HepG2 (cell line): ENCODE measurements around the gene EPHA2. TPM values are rescaled to one million over a fixed set of nuclear protein-coding genes. Genes with fewer than 3 reads are reported as not detected.

Experiments
- BCL6 ChIP-seq: IDR thresholded peaks from 2 replicates; pipeline ENCODE4 v1.6.1; 2016; ENCODE audit warnings: missing genetic modification reagents, missing compliant biosample characterization
- CBX5 ChIP-seq: sonication (generic); formaldehyde crosslinking; IDR thresholded peaks from 2 replicates; pipeline ENCODE4 v1.4.0; 2020; ENCODE audit warnings: missing genetic modification reagents, borderline replicate concordance
- GZF1 ChIP-seq: sonication (generic); formaldehyde crosslinking; IDR thresholded peaks from 2 replicates; pipeline ENCODE4 v1.5.1; 2020; ENCODE audit warnings: mild to moderate bottlenecking, missing genetic modification reagents
- RARG ChIP-seq: sonication (generic); formaldehyde crosslinking; IDR thresholded peaks from 2 replicates; pipeline ENCODE4 v1.4.0; 2020; ENCODE audit warnings: low read depth, mild to moderate bottlenecking, missing genetic modification reagents
- SRY ChIP-seq: sonication (generic); formaldehyde crosslinking; IDR thresholded peaks from 2 replicates; pipeline ENCODE4 v1.8.0; 2022; ENCODE audit warnings: mild to moderate bottlenecking, missing genetic modification reagents
- TRIM24 ChIP-seq: sonication (generic); formaldehyde crosslinking; IDR thresholded peaks from 2 replicates; pipeline ENCODE4 v1.8.0; 2022; ENCODE audit warnings: mild to moderate bottlenecking, missing genetic modification reagents
- ZBTB42 ChIP-seq: sonication (generic); formaldehyde crosslinking; IDR thresholded peaks from 2 replicates; pipeline ENCODE4 v1.5.0; 2020; ENCODE audit warnings: mild to moderate bottlenecking, missing genetic modification reagents
- ZNF235 ChIP-seq: sonication (generic); formaldehyde crosslinking; IDR thresholded peaks from 2 replicates; pipeline ENCODE4 v1.8.1; 2023; ENCODE audit warnings: mild to moderate bottlenecking, missing genetic modification reagents, borderline replicate concordance
- ZSCAN30 ChIP-seq: sonication (generic); formaldehyde crosslinking; IDR thresholded peaks from 2 replicates; pipeline ENCODE4 v1.5.0; 2020; ENCODE audit warnings: mild to moderate bottlenecking, missing genetic modification reagents
- polyA plus RNA-seq, 8 experiments: library from polyadenylated mRNA; depleted of rRNA in 3 of 8; stranded (reverse) in 7 of 8; unstranded in 1 of 8; fragments of >200 nt; fragmentation: Illumina TruSeq in 4 of 8; extraction: Trizol in 4 of 8; gene quantifications; 2 replicates each; pipeline versions ENCODE4 v1.2.1 to v1.2.3, GENCODE V29; 2011 to 2016; ENCODE audit warnings: low read depth in 4 of 8, missing spikeins in 1 of 8, mixed read lengths in 1 of 8; ENCODE audit not compliant: insufficient read depth in 1 of 8
- total RNA-seq, 5 experiments: library from RNA; depleted of rRNA; stranded (reverse); fragments of >200 nt; fragmentation: Illumina TruSeq; extraction: Trizol; gene quantifications; 2 replicates each; pipeline ENCODE4 v1.2.3, GENCODE V29; 2016; ENCODE audit warnings: low read depth in 1 of 5
- TF ChIP-seq, protein P1 (sequence below), 2 experiments: sonication (generic) in 1 of 2; formaldehyde crosslinking in 1 of 2; IDR thresholded peaks; 2 replicates each; pipeline versions ENCODE4 v1.4.0 to v1.6.1; 2016 to 2020; ENCODE audit warnings: borderline replicate concordance in 1 of 2, low read depth in 1 of 2, mild to moderate bottlenecking in 1 of 2, missing genetic modification reagents in 1 of 2
- TF ChIP-seq, protein P2 (sequence below): sonication (generic); formaldehyde crosslinking; IDR thresholded peaks from 2 replicates; pipeline ENCODE4 v1.4.0; 2020; ENCODE audit warnings: missing genetic modification reagents
- TF ChIP-seq, protein P3 (sequence below): sonication (generic); formaldehyde crosslinking; IDR thresholded peaks from one replicate; pipeline ENCODE4 v1.5.1; 2020; ENCODE audit warnings: mild to moderate bottlenecking, missing genetic modification reagents; ENCODE audit errors: not compliant biosample characterization

Gene EPHA2
- total and polyA plus RNA-seq, 2 of the 13 experiments (the other 11 are each of a cell fraction or from before 2014, with no cell fraction given): 33.6 to 53.6 TPM

DNA sequence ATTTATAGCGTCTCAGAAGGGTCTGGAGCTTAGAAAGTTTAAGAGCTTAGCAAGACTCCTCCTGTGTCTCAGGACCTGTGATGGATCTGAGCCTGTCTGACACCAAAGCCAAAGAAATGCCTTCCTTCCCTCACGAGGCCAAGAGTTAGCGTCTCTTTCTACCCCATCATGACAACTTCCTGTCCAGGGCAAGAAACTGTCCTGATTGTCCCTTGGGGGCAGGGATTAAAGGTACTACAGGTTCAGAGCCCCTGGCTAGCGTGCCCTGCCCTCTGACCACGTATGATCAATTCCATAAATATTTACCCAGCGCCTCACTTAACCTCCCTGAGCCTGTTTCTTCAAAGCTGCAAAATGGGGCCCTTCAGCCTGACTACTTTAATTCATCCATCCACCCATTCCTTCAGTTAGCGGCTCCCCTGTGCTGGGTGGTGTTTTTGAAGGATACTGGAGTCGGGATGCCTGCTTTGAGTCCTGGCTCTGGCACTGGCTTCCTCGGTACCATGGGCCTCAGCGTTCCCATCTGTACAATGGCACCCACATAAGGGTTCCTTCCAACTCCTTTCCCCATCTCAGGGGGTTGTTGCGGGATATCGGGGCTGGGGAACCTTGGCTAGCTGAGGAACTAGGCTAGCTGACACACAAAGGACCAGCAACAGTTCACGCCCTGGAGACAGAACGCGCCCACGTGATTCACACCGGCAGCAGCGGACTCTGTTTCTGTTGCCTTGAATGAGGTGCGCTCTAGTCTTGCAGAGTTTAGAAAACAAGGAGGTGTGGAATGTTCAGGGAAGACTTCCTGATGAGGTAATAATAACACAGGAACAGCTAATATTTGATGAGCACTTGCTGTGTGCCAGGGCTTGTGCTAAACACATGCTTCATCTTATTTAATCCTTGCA, 23.0 kb upstream of the EPHA2 start (continued):
- TF ChIP-seq, protein P1, sequence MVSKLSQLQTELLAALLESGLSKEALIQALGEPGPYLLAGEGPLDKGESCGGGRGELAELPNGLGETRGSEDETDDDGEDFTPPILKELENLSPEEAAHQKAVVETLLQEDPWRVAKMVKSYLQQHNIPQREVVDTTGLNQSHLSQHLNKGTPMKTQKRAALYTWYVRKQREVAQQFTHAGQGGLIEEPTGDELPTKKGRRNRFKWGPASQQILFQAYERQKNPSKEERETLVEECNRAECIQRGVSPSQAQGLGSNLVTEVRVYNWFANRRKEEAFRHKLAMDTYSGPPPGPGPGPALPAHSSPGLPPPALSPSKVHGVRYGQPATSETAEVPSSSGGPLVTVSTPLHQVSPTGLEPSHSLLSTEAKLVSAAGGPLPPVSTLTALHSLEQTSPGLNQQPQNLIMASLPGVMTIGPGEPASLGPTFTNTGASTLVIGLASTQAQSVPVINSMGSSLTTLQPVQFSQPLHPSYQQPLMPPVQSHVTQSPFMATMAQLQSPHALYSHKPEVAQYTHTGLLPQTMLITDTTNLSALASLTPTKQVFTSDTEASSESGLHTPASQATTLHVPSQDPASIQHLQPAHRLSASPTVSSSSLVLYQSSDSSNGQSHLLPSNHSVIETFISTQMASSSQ (IDR thresholded peaks at IDR 0.05; ENCODE audit: low read depth): peak; percentile 74
- TF ChIP-seq, protein P1 (CRISPR knock-in tag; IDR thresholded peaks at IDR 0.05; ENCODE audit: borderline replicate concordance): peak; percentile 81; the same call in 1 of the 2 replicates
- TF ChIP-seq BCL6 (peak; percentile 45), CBX5 (CRISPR knock-in tag) (no peak), SRY (CRISPR knock-in tag) (no peak), ZBTB42 (CRISPR knock-in tag) (no peak; the same call in 1 of the 2 replicates), ZSCAN30 (CRISPR knock-in tag) (no peak), ZNF235 (CRISPR knock-in tag) (peak; percentile 54; the same call in 1 of the 2 replicates), TRIM24 (CRISPR knock-in tag) (no peak), RARG (CRISPR knock-in tag) (0 out of 2 replicates have a peak, but pooled peaks have one; percentile 60), GZF1 (CRISPR knock-in tag) (0 out of 2 replicates have a peak, but pooled peaks have one; percentile 48)
- TF ChIP-seq, protein P2, sequence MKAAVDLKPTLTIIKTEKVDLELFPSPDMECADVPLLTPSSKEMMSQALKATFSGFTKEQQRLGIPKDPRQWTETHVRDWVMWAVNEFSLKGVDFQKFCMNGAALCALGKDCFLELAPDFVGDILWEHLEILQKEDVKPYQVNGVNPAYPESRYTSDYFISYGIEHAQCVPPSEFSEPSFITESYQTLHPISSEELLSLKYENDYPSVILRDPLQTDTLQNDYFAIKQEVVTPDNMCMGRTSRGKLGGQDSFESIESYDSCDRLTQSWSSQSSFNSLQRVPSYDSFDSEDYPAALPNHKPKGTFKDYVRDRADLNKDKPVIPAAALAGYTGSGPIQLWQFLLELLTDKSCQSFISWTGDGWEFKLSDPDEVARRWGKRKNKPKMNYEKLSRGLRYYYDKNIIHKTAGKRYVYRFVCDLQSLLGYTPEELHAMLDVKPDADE (CRISPR knock-in tag): no peak
- TF ChIP-seq, protein P3, sequence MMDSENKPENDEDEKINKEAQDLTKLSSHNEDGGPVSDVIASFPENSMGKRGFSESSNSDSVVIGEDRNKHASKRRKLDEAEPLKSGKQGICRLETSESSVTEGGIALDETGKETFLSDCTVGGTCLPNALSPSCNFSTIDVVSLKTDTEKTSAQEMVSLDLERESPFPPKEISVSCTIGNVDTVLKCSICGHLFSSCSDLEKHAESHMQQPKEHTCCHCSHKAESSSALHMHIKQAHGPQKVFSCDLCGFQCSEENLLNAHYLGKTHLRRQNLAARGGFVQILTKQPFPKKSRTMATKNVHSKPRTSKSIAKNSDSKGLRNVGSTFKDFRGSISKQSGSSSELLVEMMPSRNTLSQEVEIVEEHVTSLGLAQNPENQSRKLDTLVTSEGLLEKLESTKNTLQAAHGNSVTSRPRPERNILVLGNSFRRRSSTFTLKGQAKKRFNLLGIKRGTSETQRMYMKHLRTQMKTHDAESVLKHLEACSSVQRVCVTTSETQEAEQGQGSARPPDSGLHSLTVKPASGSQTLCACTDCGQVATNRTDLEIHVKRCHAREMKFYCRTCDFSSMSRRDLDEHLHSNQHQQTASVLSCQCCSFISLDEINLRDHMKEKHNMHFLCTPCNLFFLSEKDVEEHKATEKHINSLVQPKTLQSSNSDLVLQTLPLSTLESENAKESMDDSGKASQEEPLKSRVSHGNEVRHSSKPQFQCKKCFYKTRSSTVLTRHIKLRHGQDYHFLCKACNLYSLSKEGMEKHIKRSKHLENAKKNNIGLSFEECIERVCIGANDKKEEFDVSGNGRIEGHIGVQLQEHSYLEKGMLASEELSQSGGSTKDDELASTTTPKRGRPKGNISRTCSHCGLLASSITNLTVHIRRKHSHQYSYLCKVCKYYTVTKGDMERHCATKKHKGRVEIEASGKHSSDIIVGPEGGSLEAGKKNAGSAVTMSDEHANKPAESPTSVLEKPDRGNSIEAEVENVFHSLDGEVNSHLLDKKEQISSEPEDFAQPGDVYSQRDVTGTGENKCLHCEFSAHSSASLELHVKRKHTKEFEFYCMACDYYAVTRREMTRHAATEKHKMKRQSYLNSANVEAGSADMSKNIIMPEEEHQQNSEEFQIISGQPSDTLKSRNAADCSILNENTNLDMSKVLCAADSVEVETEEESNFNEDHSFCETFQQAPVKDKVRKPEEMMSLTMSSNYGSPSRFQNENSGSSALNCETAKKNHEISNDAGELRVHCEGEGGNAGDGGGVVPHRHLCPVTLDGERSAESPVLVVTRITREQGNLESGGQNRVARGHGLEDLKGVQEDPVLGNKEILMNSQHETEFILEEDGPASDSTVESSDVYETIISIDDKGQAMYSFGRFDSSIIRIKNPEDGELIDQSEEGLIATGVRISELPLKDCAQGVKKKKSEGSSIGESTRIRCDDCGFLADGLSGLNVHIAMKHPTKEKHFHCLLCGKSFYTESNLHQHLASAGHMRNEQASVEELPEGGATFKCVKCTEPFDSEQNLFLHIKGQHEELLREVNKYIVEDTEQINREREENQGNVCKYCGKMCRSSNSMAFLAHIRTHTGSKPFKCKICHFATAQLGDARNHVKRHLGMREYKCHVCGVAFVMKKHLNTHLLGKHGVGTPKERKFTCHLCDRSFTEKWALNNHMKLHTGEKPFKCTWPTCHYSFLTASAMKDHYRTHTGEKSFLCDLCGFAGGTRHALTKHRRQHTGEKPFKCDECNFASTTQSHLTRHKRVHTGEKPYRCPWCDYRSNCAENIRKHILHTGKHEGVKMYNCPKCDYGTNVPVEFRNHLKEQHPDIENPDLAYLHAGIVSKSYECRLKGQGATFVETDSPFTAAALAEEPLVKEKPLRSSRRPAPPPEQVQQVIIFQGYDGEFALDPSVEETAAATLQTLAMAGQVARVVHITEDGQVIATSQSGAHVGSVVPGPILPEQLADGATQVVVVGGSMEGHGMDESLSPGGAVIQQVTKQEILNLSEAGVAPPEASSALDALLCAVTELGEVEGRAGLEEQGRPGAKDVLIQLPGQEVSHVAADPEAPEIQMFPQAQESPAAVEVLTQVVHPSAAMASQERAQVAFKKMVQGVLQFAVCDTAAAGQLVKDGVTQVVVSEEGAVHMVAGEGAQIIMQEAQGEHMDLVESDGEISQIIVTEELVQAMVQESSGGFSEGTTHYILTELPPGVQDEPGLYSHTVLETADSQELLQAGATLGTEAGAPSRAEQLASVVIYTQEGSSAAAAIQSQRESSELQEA: no peak
